HG03103 (cell line): ENCODE data around the gene FAM9C.
"Not testable (repeated sequence)": the region's sequence is repeated elsewhere in the genome, so short reads cannot be mapped to it uniquely, and the experiment has no call there.

Experiments
- ATAC-seq: cut with Tn5 transposase; IDR thresholded peaks from one replicate; pipeline ENCODE4 v1.9.1; 2021; ENCODE audit warnings: low read depth; ENCODE audit not compliant: unreplicated experiment

FAM9C gene

DNA sequence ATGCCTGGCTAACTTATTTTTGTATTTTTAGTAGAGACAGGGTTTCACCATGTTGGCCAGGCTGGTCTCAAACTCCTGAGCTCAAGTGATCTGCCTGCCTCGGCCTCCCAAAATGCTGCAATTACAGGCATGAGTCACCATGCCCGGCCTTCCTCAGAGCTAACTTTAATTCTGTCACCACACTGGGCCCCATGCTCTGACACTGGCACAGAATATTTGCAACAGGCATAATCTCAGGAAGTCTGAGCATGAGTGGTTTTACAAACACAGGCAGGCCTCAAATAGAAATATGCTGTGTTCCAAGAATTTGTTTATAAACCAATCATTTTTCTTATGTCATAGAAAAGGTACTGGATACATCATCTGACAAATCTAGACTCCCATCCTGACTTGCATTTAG, 32.7 kb upstream of the FAM9C start:
- no peak for ATAC-seq

DNA sequence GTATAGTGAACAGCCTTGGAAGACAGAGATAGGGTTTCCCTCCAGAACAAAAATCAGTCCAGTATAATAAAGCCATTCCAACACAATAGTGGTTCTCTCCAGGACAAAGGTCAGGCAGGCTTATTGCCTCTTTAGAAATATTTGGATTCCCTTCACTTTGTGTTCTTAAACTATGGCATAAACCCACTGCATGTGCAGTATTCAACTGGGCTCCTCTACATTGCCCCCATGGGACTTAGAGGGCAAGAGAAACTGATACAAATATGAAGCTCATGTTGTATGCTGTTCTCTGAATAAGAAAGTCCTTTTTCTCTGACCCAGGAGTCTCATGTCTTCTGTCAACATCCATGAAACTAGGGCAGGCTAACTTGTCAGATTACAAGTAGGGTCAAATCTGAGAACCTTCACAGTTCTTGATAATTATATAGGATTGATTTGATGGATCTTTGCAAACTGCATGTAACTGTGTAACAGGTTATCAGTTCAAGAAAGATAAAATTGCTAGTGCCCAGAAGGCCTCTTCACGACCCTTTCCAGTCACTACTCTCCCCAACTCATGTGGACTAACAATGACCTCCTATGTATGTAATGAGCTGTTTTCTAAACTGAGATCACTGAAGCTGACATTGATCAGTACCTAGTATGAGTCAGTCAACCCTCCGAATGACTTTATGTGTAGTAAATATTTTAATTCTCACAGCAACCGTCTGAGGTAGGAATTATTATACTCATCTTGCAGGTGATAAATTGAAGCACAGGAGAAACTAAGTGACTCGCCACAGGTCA, 31.9 kb upstream of the FAM9C start:
- no peak for ATAC-seq

DNA sequence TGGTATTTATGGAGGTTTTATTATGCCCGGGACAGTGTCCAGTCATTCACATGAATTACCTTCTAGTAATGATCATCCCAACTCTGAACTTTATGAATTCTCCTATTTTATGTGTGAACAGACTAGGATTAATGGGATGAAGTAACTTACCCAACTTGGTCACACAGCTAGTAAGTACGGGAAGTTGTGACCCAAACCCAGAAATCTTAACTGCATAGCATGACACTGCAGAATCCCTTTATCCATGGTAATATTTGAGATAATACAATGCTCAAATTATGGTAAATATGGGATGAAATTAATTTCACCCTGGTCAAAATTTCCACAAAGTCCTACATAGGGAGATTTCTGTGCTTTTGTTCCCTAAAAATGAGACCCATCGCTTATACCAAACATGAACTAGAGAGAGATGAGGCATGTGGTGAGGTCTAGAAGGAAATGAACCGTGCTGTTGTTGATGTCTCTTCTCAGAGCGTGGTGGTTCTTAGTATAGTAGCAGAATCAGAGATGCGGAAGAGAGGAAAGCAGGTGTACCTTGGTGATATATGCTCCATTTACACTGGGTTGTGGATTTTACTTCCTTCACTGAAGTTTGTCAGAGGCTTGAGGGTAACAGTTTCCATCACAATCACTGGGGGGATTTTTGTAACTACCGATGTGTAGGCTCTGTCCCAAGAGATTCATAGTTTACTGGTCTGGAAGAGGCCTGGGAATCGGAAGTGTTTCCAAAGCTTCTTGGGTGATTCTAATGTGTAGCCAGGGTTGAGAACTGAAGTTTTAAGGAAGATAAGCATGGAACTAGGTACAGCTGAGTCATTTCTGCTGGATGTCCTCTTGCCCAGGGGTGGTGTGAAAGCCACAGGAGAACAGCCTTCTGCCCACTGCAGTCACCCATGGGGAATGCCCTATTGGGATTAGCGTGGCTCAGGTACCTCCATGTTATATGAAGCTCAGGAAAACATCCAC, 30.2 kb upstream of the FAM9C start:
- peak; percentile 74 for ATAC-seq

DNA sequence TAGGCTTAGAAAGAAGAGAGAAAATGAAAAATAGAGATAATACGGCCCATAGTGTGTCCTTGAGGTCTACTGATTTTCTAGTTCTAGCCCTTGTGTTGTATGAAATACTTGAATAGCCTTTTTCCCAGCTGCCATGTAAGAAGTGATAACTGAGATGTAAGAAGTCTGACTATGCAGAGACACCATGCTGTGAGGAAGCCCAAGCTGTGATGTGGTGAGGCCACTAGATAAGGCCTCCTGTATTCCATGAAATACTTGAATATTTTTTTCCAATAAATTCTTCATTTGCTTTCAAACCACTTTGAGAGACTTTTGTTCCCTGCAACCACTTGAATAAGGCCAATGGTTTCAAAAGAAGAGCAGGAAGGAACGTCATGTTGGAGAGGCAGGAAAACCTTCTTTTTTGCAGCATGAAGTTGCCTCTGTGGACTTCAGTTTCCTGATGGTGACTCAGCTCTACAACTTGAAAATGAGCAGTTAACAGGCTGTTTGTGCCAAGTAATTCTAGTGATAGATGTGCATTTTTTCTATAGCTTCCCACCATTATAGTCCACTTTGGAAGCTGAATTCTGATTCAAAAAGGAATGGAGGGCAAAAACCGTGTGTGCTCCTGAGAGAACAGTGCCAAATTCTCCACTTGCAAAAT, 25.5 kb upstream of the FAM9C start:
- no peak for ATAC-seq

DNA sequence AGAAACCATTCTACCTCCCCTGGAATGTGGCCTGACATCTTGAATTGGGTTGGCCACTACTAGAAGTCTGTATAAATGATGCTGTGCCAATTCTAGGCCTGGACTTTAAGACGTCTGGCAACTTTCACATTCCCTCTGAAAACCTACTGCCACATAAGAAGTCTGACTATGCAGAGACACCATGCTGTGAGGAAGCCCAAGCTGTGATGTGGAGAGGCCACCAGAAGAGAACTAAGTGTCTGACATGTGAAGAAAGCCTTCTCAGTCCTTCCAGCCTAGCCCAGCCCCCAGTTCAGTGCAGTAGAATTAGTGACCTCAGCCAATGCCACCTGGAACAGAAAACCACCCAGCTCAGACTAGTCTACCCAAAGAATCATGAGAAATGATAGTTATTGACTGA, 24.2 kb upstream of the FAM9C start:
- no peak for ATAC-seq

DNA sequence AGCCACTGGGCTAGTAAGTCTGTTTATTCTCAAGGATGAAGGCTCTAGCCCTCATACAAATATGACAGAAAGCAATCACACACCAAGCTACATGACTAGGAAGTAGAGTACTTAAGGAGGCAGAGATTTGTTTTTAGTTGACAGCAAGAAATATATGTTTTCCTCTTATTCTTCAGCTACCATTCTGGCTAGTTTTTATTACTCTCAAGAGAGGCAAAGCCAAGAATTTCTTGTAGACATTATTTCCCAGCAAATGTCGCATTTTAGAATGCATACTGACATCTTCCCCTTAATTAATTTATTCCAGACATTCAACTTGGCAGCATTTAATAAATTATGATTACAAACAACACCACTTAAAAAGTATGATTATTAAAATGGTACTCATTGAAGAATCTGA, 23.4 kb upstream of the FAM9C start:
- no peak for ATAC-seq

DNA sequence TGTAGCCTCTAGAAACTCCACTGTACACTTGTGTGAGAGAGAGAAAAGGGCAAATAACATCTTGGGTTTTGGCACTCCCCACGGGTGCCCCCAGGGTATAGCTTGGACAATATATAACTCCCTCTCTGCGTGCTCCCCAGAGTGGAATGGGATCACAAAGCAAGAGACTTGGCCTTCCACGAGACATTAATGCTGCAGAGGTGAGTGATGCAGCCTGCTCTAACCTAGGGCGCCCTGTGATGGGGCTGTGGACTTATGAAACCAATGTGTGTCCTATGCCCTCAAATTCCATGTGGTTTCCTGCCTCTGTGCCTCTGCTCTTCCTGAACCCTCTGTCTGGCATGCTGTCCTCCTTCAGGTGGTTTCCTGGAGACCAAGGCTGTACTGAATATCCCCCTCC, 22.0 kb upstream of the FAM9C start:
- ATAC-seq = no peak

DNA sequence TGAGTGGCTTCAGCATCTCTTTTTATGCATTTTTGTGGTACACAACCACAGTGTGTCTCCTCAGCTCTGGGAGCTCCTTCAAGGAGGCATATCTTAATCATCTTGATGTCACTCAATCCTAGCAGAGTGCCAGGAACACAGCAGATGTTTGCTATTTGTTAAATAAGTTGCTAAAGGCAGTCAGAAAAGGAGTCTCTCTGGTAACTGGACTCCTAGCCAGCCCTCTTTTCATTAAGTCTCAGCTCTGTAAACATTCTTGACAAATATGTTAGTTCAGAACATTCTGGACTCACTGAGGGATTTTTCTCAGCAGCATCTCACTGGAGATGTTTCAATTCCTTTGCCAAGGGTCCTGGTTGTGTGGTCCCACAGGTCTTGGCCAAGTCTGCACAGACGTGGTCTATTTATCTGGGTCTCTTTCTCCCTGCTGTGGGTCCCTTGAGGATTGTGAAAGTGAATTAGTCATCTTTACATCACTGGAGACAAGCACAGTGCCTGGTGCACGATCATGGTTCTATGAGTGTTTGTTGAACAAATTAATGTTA, 20.3 kb upstream of the FAM9C start:
- no peak for ATAC-seq

DNA sequence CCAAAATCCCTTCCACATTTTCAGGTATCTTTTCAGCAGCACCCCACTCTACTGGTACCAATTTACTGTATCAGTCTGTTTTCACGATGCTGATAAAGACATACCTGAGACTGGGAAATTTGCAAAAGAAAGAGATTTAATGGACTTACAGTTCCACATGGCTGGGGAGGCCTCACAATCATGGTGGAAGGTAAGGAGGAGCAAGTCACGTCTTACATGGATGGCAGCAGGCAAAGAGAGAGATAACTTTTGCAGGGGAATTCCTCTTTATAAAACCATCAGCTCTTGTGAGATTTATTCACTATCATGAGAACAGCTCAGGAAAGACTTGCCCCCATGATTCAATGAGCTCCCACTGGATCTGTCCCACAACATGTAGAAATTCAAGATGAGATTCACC, 18.7 kb upstream of the FAM9C start:
- ATAC-seq = not testable (repeated sequence)

DNA sequence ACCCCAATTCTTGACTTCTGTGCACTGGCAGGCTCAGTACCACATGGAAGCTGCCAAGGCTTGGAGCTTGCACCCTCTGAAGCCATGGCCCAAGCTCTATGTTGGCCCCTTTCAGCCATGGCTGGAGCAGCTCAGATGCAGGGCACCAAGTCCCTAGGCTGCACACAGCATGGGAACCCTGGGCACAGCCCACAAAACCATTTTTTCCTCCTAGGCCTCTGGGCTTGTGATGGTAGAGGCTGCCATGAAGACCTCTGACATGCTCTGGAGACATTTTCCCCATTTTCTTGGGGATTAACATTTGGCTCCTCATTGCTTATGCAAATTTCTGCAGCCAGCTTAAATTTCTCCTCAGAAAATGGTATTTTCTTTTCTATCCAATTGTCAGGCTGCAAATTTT, 17.9 kb upstream of the FAM9C start:
- ATAC-seq = not testable (repeated sequence)

DNA sequence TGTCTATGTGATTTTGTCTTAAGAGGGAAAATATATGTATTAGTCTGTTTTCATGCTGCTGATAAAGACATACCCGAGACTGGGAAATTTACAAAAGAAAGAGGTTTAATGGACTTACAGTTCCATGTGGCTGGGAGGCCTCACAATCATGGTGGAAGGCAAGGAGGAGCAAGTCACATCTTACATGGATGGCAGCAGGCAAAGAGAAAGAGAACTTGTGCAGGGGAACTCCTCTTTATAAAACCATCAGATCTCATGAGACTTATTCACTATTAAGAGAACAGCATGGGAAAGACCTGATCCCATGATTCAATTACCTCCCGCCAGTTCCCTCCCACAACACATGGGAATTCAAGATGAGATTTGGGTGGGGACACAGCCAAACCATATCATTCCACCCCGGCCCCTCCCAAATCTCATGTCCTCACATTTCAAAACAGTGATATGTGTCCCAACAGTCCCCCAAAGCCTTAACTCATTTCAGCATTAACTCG, 16.8 kb upstream of the FAM9C start:
- ATAC-seq = not testable (repeated sequence)

DNA sequence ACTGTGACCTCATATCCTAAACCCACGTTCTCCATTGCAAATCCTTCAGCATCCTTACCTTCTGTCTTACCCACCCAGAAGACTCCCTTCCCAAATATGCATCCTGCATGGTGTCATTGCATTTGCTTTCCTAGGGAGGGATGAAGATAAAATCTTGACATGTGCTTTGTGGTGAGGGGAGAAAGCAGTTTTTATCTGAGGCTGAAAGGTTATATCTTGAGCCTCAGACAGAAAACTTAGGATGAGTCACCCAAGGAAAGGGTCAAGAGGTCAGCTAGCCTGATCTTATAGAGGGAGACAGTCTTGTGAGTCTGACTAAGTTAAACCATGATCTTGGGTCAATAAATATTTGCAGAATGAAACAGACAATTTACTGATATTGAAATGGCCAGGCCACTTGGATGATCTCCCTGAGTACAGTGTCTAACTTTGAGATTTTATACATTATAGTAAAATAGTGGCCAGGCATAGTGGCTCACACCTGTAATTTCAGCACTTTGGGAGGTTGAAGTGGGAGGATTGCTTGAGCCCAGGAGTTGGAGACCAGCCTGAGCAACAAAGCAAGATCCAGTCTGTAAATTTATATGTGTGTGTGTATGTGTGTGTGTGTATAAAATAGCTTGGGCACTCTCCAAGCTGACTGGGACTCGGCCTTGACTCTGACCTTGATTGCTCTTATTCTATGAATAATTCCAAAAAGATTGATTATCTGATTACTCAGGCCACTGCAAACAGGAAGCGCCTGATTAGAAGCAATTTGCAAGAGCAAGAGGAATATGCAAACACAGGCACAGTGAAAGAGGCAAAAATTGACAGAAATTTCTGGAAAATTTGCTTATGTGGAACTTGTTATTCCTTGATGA, 15.4 kb upstream of the FAM9C start:
- no peak for ATAC-seq

DNA sequence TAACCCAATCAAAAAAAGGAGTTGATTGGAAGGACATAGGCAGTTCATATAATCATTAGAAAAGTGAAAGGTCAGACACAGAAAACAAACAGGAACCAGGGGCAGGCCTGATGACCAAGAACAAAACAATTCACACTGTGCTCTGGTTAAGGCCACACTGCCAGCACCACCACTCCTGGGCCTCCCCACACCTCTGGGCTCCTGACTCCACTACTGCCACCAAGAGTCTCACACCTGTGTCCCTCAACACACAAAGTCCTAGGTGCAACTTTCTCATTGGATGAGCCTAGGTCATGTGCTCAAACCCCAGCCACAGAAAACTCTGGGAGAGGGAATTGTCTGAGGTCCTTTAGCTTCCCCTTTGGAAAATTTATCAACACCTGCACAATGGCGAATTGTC, 11.1 kb upstream of the FAM9C start:
- ATAC-seq = no peak

DNA sequence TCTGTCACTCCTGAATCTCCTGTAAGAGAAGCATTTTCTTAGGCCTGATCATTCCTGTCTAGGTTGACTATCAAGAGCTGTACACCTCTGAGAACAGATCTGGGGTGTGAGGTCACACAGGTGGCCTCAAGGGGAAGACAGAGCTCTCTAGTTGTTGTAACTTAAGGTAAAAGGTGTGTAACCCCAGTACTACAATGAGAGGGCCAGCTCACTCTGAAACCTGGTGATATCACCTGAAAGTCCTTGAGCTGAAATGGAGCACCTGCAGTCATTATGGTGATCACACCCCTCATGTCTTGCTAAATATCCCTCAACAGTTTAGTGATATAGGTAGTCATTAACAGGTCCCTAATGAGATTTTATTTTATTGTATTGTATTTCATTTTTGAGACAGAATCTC, 8.8 kb upstream of the FAM9C start:
- ATAC-seq = no peak

DNA sequence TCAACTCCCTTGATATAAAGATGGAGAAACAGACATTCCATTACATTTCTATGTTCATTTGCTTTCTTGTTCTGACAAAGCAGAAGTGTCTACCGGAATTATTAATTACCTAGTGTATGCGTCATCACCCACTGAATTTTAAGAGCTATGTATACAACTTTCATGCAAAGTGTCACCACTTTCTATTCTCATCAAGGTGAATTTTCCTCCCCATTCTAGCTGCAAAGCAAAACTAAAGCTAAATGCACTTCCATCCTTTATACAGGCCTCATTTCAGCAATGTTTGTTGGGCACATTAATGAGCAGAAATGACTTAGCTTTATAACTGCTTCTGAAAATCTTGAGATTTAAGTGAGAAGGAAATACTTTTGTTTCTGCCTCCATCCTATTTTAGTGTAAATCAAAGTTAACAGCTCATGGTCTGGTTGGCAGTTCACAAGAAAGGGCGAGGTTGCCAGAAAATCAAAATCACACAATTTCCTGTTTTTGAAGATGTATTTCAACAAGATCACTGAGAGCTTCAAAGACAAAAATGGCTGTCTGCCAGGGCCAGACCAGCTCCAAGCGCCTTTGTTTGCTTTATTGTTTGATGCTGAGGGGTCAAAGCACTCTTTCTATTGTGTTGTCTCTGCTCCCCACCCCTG, 7.2 kb upstream of the FAM9C start:
- no peak for ATAC-seq

DNA sequence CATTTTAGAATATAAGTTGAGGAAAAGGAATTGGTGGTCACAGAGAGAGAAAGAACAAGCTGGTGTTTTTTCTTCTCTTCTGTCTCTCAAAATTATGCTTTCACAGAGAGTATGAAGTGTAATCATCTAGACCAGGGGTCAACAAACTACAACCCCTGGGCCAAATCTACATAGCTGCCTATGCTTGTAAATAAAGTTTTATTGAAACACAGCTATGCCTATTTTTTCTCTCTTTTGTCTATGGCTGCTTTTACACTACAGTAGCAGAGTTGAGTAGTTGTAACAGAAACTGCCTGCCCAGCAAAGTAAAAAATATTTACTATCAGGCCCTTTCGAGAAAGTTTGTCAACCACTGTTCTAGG, 6.7 kb upstream of the FAM9C start:
- no peak for ATAC-seq

DNA sequence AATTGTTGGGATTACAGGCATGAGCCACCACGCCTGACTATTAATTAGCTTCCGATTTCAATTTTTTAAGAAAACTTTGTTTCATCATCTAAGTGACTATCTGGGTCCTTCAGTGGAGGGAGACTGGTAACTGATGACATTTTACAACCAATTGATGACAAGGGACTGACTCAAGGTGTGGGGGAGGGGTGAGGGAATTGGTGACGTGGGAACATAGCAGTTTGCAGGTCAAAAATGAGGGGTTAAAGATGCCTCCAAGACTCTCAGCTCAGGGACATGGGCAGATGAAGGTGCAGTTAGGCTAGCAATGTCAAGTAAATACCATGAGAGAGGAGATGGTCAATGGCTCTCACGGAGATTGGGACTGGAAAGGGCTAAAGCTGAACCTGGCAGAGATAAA, 5.7 kb upstream of the FAM9C start:
- no peak for ATAC-seq

DNA sequence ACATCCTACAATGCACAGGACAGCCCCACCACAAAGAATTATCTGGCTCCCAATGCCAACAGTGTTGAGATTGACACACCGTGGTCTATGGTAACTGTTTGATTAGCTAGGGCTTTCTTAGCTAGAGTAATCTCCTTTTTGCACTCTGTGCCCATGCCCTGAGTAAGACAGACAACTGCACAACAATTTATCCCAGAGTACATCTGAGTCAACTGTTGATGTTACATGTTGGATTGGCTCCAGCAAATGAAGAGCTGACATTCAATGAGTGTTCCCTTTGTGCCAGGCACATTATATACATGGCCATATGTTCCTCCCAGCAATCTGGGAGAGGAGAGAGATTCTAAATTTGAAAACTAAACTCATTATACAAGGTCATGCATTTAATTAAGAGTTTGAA, 3.9 kb upstream of the FAM9C start:
- no peak for ATAC-seq

DNA sequence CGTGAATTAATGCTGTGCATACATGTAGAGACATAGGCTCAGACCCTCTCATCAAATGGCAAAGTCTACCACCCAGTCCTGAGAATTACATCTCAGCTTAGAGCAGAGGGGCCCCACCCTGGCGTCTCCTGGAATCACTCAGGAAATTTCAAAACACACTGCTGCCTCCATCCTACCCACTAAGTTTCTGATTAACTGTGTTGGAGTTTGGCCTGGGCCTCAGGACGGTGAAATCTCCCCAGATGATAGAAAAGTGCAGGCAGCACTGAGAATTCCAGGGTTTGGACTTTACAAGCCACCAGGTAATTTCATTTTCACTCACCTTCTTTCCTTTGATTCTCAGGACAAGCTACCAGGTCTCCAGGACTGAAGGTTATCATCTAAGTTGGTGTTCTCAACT, 3.3 kb upstream of the FAM9C start:
- ATAC-seq = no peak
